Measurements from ENCODE around the gene BMP10. TPM values are rescaled to one million over a fixed set of nuclear protein-coding genes. Genes with fewer than 3 reads are reported as not detected.

Gene BMP10
- total and polyA plus RNA-seq, 10 of the 15 experiments (the other 5 are each of a cell fraction or from before 2014, with no cell fraction given) = 0.04 TPM; not detected in 9

GRCh38 chr2:68837164-68837860 lies 33.9 kb downstream of the BMP10 start (continued):
- TF ChIP-seq RAD21 (IDR thresholded peaks at IDR 0.05; ENCODE audit: insufficient read depth, low read depth, low read length) (peak; percentile 55), HCFC1 (IDR thresholded peaks at IDR 0.05; ENCODE audit: low read length) (no peak), CTCF (IDR thresholded peaks at IDR 0.05 in 2 of 3, conservative IDR thresholded peaks at IDR 0.05 in 1 of 3; ENCODE audit: control insufficient read depth in 2 of 3, extremely low read depth in 1 of 3, insufficient read depth in 1 of 3, low read depth in 3 of 3, low read length in 3 of 3) (peak; percentile 67 to 85 (median 84)), GATAD2B (conservative IDR thresholded peaks at IDR 0.05; ENCODE audit: low read depth) (no peak)

GRCh38 chr2:68835621-68836020 lies 35.6 kb downstream of the BMP10 start:
- H3K79me2 ChIP-seq (ENCODE audit: control insufficient read depth, insufficient read depth, low read length) = no peaks in the 10 kb centered on the region
- SMC1A ChIA-PET (ENCODE audit: uncharacterized antibody, unreplicated experiment) = interaction anchor here (1.2 to 2.8 kb wide), 5 partner anchors 84 to 644 kb away, joined by 3 to 27 read pairs (median 5); partner anchors contain the start of genes APLF and FBXO48
- DNase-seq (ENCODE audit: low read depth, low spot score) (no peak), FAIRE-seq (no peak), ATAC-seq (no peak)
- H3K9ac ChIP-seq (ENCODE audit: control insufficient read depth, insufficient read depth, low read length) = no peak overlapping the region
- H4K20me1 ChIP-seq (ENCODE audit: control insufficient read depth, insufficient read depth) = no peaks in the 10 kb centered on the region
- no peaks in the 10 kb centered on the region for H3K36me3 ChIP-seq (ENCODE audit: control insufficient read depth in 2 of 2, insufficient read depth in 2 of 2, low read length in 1 of 2)
- no peak overlapping the region for H3K4me2 ChIP-seq (ENCODE audit: control insufficient read depth, insufficient read depth)
- RAD21 ChIA-PET (ENCODE audit: unreplicated experiment) = interaction anchor here (1.4 to 2.0 kb wide), 3 partner anchors 84 to 372 kb away, joined by 6 to 11 read pairs (median 7); no protein-coding TSS in a partner anchor
- CTCF ChIA-PET = interaction anchor here (0.9 to 8.8 kb wide), 9 partner anchors 9 to 372 kb away, joined by 3 to 75 read pairs (median 9); no protein-coding TSS in a partner anchor
- H3K27ac ChIP-seq (ENCODE audit: control insufficient read depth, insufficient read depth) = no peak overlapping the region
- peaks cover 0 to 2% of the 10 kb centered on the region in 2 experiments; a peak in 1 of 4 replicates for H3K27me3 ChIP-seq (replicated peaks in 1 of 2; ENCODE audit: control insufficient read depth in 2 of 2, insufficient read depth in 2 of 2, low read length in 1 of 2)
- H2AFZ ChIP-seq (ENCODE audit: control insufficient read depth, low read depth, low read length) = no peak overlapping the region
- intact Hi-C loops (cut with micrococcal nuclease; ENCODE audit: unreplicated experiment) (loop anchor here (2.0 kb wide), 2 partner anchors 47 to 369 kb away; partner anchors contain the start of genes APLF and FBXO48), in situ Hi-C loops (cut with MboI) (no loop called here)
- H3K4me3 ChIP-seq = no peak overlapping the region
- no TSS peak for BruUV-seq (replicated peaks)
- WGBS (ENCODE audit: insufficient coverage, insufficient replicate concordance, low lambda C conversion rate, missing lambda C conversion rate) = 56% methylated on average over 1 of the region's 1 CpG
- POLR2A ChIA-PET = interaction anchor here (0.7 kb wide), 1 partner anchor 11 kb away, joined by 4 read pairs; no protein-coding TSS in a partner anchor
- H3K9me3 ChIP-seq (replicated peaks; ENCODE audit: control insufficient read depth, insufficient read depth, low read length) = peaks cover 7% of the 10 kb centered on the region; the same call in 2 of the 3 replicates
- peaks cover 33% of the 10 kb centered on the region for H3K4me1 ChIP-seq (ENCODE audit: control insufficient read depth, insufficient read depth, low read length)
- TF ChIP-seq RUNX3 (IDR thresholded peaks at IDR 0.05; ENCODE audit: low read length) (no peak), CHD4 (IDR thresholded peaks at IDR 0.05) (no peak), ATF2 (IDR thresholded peaks at IDR 0.05; ENCODE audit: low read length) (no peak), SUZ12 (IDR thresholded peaks at IDR 0.05; ENCODE audit: unreplicated experiment) (no peak), MYB (IDR thresholded peaks at IDR 0.05; ENCODE audit: borderline replicate concordance, low read depth, low read length) (no peak), USF2 (IDR thresholded peaks at IDR 0.05; ENCODE audit: borderline replicate concordance, low read depth, low read length) (no peak), ZSCAN29 (IDR thresholded peaks at IDR 0.05) (no peak), KDM1A (IDR thresholded peaks at IDR 0.05; ENCODE audit: borderline replicate concordance) (no peak), KLF5 (IDR thresholded peaks at IDR 0.05; ENCODE audit: partially characterized antibody) (no peak), ZNF207 (IDR thresholded peaks at IDR 0.05; ENCODE audit: borderline replicate concordance) (no peak), SMAD5 (IDR thresholded peaks at IDR 0.05; ENCODE audit: low read depth) (no peak)
- TF ChIP-seq, protein P1, sequence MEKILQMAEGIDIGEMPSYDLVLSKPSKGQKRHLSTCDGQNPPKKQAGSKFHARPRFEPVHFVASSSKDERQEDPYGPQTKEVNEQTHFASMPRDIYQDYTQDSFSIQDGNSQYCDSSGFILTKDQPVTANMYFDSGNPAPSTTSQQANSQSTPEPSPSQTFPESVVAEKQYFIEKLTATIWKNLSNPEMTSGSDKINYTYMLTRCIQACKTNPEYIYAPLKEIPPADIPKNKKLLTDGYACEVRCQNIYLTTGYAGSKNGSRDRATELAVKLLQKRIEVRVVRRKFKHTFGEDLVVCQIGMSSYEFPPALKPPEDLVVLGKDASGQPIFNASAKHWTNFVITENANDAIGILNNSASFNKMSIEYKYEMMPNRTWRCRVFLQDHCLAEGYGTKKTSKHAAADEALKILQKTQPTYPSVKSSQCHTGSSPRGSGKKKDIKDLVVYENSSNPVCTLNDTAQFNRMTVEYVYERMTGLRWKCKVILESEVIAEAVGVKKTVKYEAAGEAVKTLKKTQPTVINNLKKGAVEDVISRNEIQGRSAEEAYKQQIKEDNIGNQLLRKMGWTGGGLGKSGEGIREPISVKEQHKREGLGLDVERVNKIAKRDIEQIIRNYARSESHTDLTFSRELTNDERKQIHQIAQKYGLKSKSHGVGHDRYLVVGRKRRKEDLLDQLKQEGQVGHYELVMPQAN (conservative IDR thresholded peaks at IDR 0.05) = no peak

All from GM12878 (cell line).